GM12891 (cell line): ENCODE data around the gene MNT.

Source experiments
- POLR2A ChIP-seq: IDR thresholded peaks from 2 replicates; pipeline ENCODE4 v1.6.1; 2011; ENCODE audit warnings: low read depth, low read length, control low read depth
- POLR2AphosphoS5 ChIP-seq: IDR thresholded peaks from 2 replicates; pipeline ENCODE4 v1.6.1; 2011; ENCODE audit warnings: low read depth, low read length, control low read depth
- POU2F2 ChIP-seq: IDR thresholded peaks from 2 replicates; pipeline ENCODE4 v1.6.1; 2011; ENCODE audit warnings: low read depth, mild to moderate bottlenecking, control low read depth, low read length, moderate library complexity
- TAF1 ChIP-seq: IDR thresholded peaks from 2 replicates; pipeline ENCODE4 v1.6.1; 2011; ENCODE audit warnings: low read depth, low read length, control low read depth

DNA sequence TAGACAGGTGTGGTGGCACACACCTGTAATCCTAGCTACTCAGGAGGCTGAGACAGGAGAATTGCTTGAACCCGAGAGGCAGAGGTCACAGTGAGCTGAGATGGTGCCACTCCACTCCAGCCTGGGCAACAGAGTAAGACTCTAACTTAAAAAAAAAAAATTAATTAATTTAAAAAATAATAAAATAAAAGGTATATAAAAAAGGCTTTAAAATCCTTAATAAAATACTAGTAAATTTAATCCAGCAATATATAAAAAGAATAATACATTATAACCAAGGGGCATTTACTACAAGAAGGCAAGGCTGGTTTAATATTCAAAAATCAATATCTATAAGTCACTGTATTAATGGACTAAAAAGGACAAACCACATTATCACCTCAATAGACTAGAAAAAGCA, 44.8 kb upstream of the MNT start:
- TF ChIP-seq POLR2A (no peak), POLR2AphosphoS5 (no peak), TAF1 (no peak), POU2F2 (no peak)
